Colonic mucosa (tissue), 4 donors: ENCODE results near the gene TMEM121B. TPM values are rescaled to one million over a fixed set of nuclear protein-coding genes. Genes with fewer than 3 reads are reported as not detected.

ENCODE experiments used
- DNase-seq: peaks from one replicate; pipeline ENCODE4 v3.0.0-alpha.2; 2020
- H3K27ac ChIP-seq: fragments of 200-600 bp; one replicate; pipeline ENCODE4 v1.8.0; 2021
- H3K27me3 ChIP-seq: fragments of 200-600 bp; one replicate; pipeline ENCODE4 v1.8.0; 2021
- H3K36me3 ChIP-seq: fragments of 200-600 bp; one replicate; pipeline ENCODE4 v1.8.0; 2021
- H3K4me1 ChIP-seq: fragments of 200-600 bp; one replicate; pipeline ENCODE4 v1.8.0; 2021; ENCODE audit warnings: mild to moderate bottlenecking
- H3K4me3 ChIP-seq: fragments of 200-600 bp; one replicate; pipeline ENCODE4 v1.8.0; 2021
- H3K9ac ChIP-seq, 2 donors: one replicate each; pipeline ENCODE4 v1.7.0; 2013; ENCODE audit warnings: control low read depth in 2 of 2, low read depth in 2 of 2, low read length in 2 of 2
- H3K9me3 ChIP-seq: fragments of 200-600 bp; one replicate; pipeline ENCODE4 v1.8.0; 2021
- CTCF ChIP-seq: fragments of 200-600 bp; IDR thresholded peaks from one replicate; pipeline ENCODE4 v1.8.0; 2022; ENCODE audit warnings: antibody characterized with exemption, mild to moderate bottlenecking
- intact Hi-C: fragments of 100-400 bp; cut with DNase I; formaldehyde crosslinking; loops from one replicate; pipeline ENCODE4 v1.14.1; 2022
- total RNA-seq, 2 donors: library from RNA; stranded (reverse); fragmentation: NEBNext Ultra II Directional in 1 of 2; extraction: Animal tissue kit (Norgen Biotek cat#: 25700) in 1 of 2; gene quantifications; one replicate each; pipeline ENCODE4 v1.2.1, GENCODE V29; 2021
- donor health status: healthy.
- donor health status: DM: no; HTN: no; CAD: no.
- donor health status: DM: no; HTN: no; CAD: no.

TMEM121B gene
- total RNA-seq, 2 donors from 2014 or later, result 0.12 to 0.64 TPM

GRCh38 chr22:17114898-17115235, 6.3 kb downstream of the TMEM121B start:
- Histone ChIP-seq H3K36me3 (peaks cover under 1% of the 10 kb centered on the region), H3K4me1 (no peaks in the 10 kb centered on the region), H3K27me3 (peaks cover 6% of the 10 kb centered on the region), H3K4me3 (no peak overlapping the region), H3K9ac (no peak overlapping the region), H3K27ac (no peak overlapping the region), H3K9me3 (no peaks in the 10 kb centered on the region)
- intact Hi-C loops, result no loop called here
- no peak for TF ChIP-seq CTCF
- no peak for DNase-seq

GRCh38 chr22:17114173-17114897, 6.8 kb downstream of the TMEM121B start:
- Histone ChIP-seq H3K9ac (no peak overlapping the region), H3K4me1 (no peaks in the 10 kb centered on the region), H3K36me3 (peaks cover 4% of the 10 kb centered on the region), H3K9me3 (no peaks in the 10 kb centered on the region), H3K27ac (no peak overlapping the region), H3K27me3 (peaks cover 1% of the 10 kb centered on the region), H3K4me3 (no peak overlapping the region)
- TF ChIP-seq CTCF, result no peak
- intact Hi-C loops, result no loop called here
- DNase-seq, result no peak

GRCh38 chr22:17113600-17113999, 7.6 kb downstream of the TMEM121B start:
- H3K9me3 ChIP-seq, result no peaks in the 10 kb centered on the region
- no peak for DNase-seq
- H3K27me3 ChIP-seq, result no peaks in the 10 kb centered on the region
- H3K36me3 ChIP-seq, result peaks cover 4% of the 10 kb centered on the region
- no peak overlapping the region for H3K9ac ChIP-seq
- intact Hi-C loops, result no loop called here
- H3K27ac ChIP-seq, result no peak overlapping the region
- H3K4me1 ChIP-seq, result no peaks in the 10 kb centered on the region
- TF ChIP-seq CTCF, result no peak
- no peak overlapping the region for H3K4me3 ChIP-seq

GRCh38 chr22:17112491-17113042, 8.6 kb downstream of the TMEM121B start:
- intact Hi-C loops, result no loop called here
- Histone ChIP-seq H3K9ac (no peak overlapping the region), H3K27me3 (no peaks in the 10 kb centered on the region), H3K36me3 (peaks cover 4% of the 10 kb centered on the region), H3K27ac (no peak overlapping the region), H3K4me3 (no peak overlapping the region), H3K4me1 (no peaks in the 10 kb centered on the region), H3K9me3 (no peaks in the 10 kb centered on the region)
- no peak for TF ChIP-seq CTCF
- DNase-seq, result no peak

GRCh38 chr22:17110791-17111550, 10.2 kb downstream of the TMEM121B start:
- intact Hi-C loops, result no loop called here
- Histone ChIP-seq H3K4me1 (no peaks in the 10 kb centered on the region), H3K27me3 (no peaks in the 10 kb centered on the region), H3K9ac (no peak overlapping the region), H3K9me3 (no peaks in the 10 kb centered on the region), H3K36me3 (peaks cover 4% of the 10 kb centered on the region), H3K27ac (no peak overlapping the region), H3K4me3 (no peak overlapping the region)
- DNase-seq, result no peak
- no peak for TF ChIP-seq CTCF
